ENCODE measurements around the gene PRRC2C. TPM values are rescaled to one million over a fixed set of nuclear protein-coding genes. Genes with fewer than 3 reads are reported as not detected.
"Not testable (repeated sequence)": the region's sequence is repeated elsewhere in the genome, so short reads cannot be mapped to it uniquely, and the experiment has no call there.

The PRRC2C gene
- total RNA-seq, 1 experiment from 2014 or later, result 222 TPM

GRCh38 chr1:171596705-171597104, 111.4 kb downstream of the PRRC2C start:
- POLR2A ChIA-PET (ENCODE audit: low non-redundant PET), result no interaction called here
- TF ChIP-seq, protein P1, sequence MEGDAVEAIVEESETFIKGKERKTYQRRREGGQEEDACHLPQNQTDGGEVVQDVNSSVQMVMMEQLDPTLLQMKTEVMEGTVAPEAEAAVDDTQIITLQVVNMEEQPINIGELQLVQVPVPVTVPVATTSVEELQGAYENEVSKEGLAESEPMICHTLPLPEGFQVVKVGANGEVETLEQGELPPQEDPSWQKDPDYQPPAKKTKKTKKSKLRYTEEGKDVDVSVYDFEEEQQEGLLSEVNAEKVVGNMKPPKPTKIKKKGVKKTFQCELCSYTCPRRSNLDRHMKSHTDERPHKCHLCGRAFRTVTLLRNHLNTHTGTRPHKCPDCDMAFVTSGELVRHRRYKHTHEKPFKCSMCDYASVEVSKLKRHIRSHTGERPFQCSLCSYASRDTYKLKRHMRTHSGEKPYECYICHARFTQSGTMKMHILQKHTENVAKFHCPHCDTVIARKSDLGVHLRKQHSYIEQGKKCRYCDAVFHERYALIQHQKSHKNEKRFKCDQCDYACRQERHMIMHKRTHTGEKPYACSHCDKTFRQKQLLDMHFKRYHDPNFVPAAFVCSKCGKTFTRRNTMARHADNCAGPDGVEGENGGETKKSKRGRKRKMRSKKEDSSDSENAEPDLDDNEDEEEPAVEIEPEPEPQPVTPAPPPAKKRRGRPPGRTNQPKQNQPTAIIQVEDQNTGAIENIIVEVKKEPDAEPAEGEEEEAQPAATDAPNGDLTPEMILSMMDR (conservative IDR thresholded peaks at IDR 0.05; ENCODE audit: low read depth, low read length), result no peak
- no peak for TF ChIP-seq EZH2 (IDR thresholded peaks at IDR 0.05; ENCODE audit: borderline replicate concordance, low read depth, low read length, poor library complexity, severe bottlenecking)
- no TSS peak for BruUV-seq (replicated peaks)
- Histone ChIP-seq H3K27me3 (replicated peaks; ENCODE audit: insufficient read depth, low read depth, low read length, poor library complexity) (no peaks in the 10 kb centered on the region), H3K4me3 (ENCODE audit: low read depth, low read length, poor library complexity, severe bottlenecking) (no peak overlapping the region), H3K9me3 (ENCODE audit: low read depth, low read length, poor library complexity, severe bottlenecking) (no peaks in the 10 kb centered on the region), H3K36me3 (ENCODE audit: insufficient read depth, low read length, poor library complexity, severe bottlenecking) (peaks cover 12% of the 10 kb centered on the region), H3K4me1 (ENCODE audit: insufficient read depth, low read length, poor library complexity, severe bottlenecking) (peaks cover 6% of the 10 kb centered on the region), H3K27ac (ENCODE audit: low read depth, low read length, poor library complexity, severe bottlenecking) (no peak overlapping the region)
- CTCF ChIA-PET, result no interaction called here
- intact Hi-C loops (cut with micrococcal nuclease; ENCODE audit: unreplicated experiment), result no loop called here
- no peak for DNase-seq (ENCODE audit: low spot score)

GRCh38 chr1:171597203-171597602, 111.9 kb downstream of the PRRC2C start:
- no TSS peak for BruUV-seq (replicated peaks)
- no peak for TF ChIP-seq EZH2 (IDR thresholded peaks at IDR 0.05; ENCODE audit: borderline replicate concordance, low read depth, low read length, poor library complexity, severe bottlenecking)
- TF ChIP-seq, protein P1 (conservative IDR thresholded peaks at IDR 0.05; ENCODE audit: low read depth, low read length), result no peak
- CTCF ChIA-PET, result no interaction called here
- peak; percentile 26 for DNase-seq (ENCODE audit: low spot score)
- Histone ChIP-seq H3K4me3 (ENCODE audit: low read depth, low read length, poor library complexity, severe bottlenecking) (no peak overlapping the region), H3K9me3 (ENCODE audit: low read depth, low read length, poor library complexity, severe bottlenecking) (no peaks in the 10 kb centered on the region), H3K27ac (ENCODE audit: low read depth, low read length, poor library complexity, severe bottlenecking) (no peak overlapping the region), H3K4me1 (ENCODE audit: insufficient read depth, low read length, poor library complexity, severe bottlenecking) (peaks cover 6% of the 10 kb centered on the region), H3K27me3 (replicated peaks; ENCODE audit: insufficient read depth, low read depth, low read length, poor library complexity) (no peaks in the 10 kb centered on the region), H3K36me3 (ENCODE audit: insufficient read depth, low read length, poor library complexity, severe bottlenecking) (peaks cover 7% of the 10 kb centered on the region)
- POLR2A ChIA-PET (ENCODE audit: low non-redundant PET), result no interaction called here
- intact Hi-C loops (cut with micrococcal nuclease; ENCODE audit: unreplicated experiment), result no loop called here

DNA sequence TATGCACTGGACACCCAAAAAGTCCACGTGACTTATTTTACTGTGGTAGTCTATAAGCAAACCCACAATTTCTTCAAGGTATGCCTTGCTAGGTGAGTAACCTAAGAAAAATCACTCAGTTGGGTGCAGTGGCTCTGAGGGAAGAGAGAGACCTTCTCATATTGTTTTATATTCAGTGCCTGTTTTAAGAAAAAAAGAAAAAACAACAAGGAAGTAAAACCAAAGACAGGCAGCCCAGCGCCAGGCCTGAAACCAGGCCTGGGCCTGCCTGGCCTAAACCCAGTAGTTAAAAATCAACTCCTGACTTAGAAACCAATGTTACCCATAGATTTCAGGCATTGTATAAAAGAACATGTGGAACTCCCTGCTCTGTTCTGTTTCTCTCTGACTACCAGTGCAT, 115.0 kb downstream of the PRRC2C start:
- BruUV-seq (replicated peaks); POLR2A ChIA-PET (ENCODE audit: low non-redundant PET); intact Hi-C loops (cut with micrococcal nuclease; ENCODE audit: unreplicated experiment); H3K27me3 ChIP-seq (replicated peaks; ENCODE audit: insufficient read depth, low read depth, low read length, poor library complexity); H3K4me3 ChIP-seq (ENCODE audit: low read depth, low read length, poor library complexity, severe bottlenecking); H3K9me3 ChIP-seq (ENCODE audit: low read depth, low read length, poor library complexity, severe bottlenecking); H3K4me1 ChIP-seq (ENCODE audit: insufficient read depth, low read length, poor library complexity, severe bottlenecking); CTCF ChIA-PET; DNase-seq (ENCODE audit: low spot score); H3K36me3 ChIP-seq (ENCODE audit: insufficient read depth, low read length, poor library complexity, severe bottlenecking); H3K27ac ChIP-seq (ENCODE audit: low read depth, low read length, poor library complexity, severe bottlenecking): not testable (repeated sequence)

DNA sequence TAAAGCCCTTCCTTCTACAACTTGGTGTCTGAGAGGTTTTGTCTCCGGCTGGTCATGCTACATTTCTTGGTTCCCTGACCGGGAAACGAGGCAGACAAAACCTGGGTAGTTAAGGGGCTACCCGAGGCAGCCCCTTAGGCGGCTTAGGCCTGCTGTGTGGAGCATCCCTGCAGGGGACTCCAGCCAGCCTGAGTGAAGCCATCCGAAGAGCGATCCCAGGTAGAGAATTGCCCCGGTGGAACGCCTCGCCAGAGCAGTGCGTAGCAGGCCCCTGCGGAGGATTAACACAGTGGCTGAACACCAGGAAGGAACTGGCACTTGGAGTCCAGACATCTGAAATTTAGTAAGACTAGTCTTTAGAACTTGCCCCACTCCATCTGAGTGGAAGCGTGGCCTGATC, 115.5 kb downstream of the PRRC2C start:
- TF ChIP-seq EZH2 (IDR thresholded peaks at IDR 0.05; ENCODE audit: borderline replicate concordance, low read depth, low read length, poor library complexity, severe bottlenecking), result no peak
- TF ChIP-seq, protein P1 (conservative IDR thresholded peaks at IDR 0.05; ENCODE audit: low read depth, low read length), result no peak
- no peak for DNase-seq (ENCODE audit: low spot score)
- Histone ChIP-seq H3K27me3 (replicated peaks; ENCODE audit: insufficient read depth, low read depth, low read length, poor library complexity) (no peaks in the 10 kb centered on the region), H3K4me1 (ENCODE audit: insufficient read depth, low read length, poor library complexity, severe bottlenecking) (peaks cover 6% of the 10 kb centered on the region), H3K4me3 (ENCODE audit: low read depth, low read length, poor library complexity, severe bottlenecking) (no peak overlapping the region), H3K27ac (ENCODE audit: low read depth, low read length, poor library complexity, severe bottlenecking) (no peak overlapping the region), H3K9me3 (ENCODE audit: low read depth, low read length, poor library complexity, severe bottlenecking) (no peaks in the 10 kb centered on the region), H3K36me3 (ENCODE audit: insufficient read depth, low read length, poor library complexity, severe bottlenecking) (no peaks in the 10 kb centered on the region)
- ChIA-PET POLR2A (ENCODE audit: low non-redundant PET) (no interaction called here), CTCF (no interaction called here)
- intact Hi-C loops (cut with micrococcal nuclease; ENCODE audit: unreplicated experiment), result no loop called here
- BruUV-seq (replicated peaks), result no TSS peak

DNA sequence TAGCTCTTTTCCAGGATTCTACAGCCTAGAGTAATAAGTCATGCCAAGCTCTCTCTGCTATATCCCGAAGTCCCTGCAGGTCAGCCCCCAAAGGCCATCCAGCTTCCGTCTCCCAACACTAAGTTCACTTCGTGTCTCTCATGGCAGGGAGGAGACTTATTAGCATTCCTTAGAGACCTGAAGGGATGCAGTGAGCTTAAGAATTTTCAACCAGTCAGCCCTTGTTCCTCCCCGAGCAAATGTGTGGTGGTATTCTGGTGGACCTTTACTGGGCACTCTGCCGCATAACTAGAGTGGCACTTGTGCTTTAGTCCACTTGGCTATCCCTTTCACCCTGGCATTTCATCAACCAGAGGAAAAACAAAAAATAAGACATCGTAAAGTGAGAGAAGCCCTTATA, 117.7 kb downstream of the PRRC2C start:
- H3K9me3 ChIP-seq (ENCODE audit: low read depth, low read length, poor library complexity, severe bottlenecking); H3K36me3 ChIP-seq (ENCODE audit: insufficient read depth, low read length, poor library complexity, severe bottlenecking); POLR2A ChIA-PET (ENCODE audit: low non-redundant PET); intact Hi-C loops (cut with micrococcal nuclease; ENCODE audit: unreplicated experiment); H3K27me3 ChIP-seq (replicated peaks; ENCODE audit: insufficient read depth, low read depth, low read length, poor library complexity); CTCF ChIA-PET; H3K27ac ChIP-seq (ENCODE audit: low read depth, low read length, poor library complexity, severe bottlenecking); H3K4me3 ChIP-seq (ENCODE audit: low read depth, low read length, poor library complexity, severe bottlenecking); H3K4me1 ChIP-seq (ENCODE audit: insufficient read depth, low read length, poor library complexity, severe bottlenecking); DNase-seq (ENCODE audit: low spot score); BruUV-seq (replicated peaks): not testable (repeated sequence)

All from A673 (cell line).